Stimulated activated CD8-positive, alpha-beta memory T cell treated with anti-CD3 and anti-CD28 coated beads, Interleukin-4, amount 100 ng/mL, for 1 hour (primary cell): ENCODE results near the gene SUV39H2.
"Not testable (repeated sequence)": the region's sequence is repeated elsewhere in the genome, so short reads cannot be mapped to it uniquely, and the experiment has no call there.

Experiments
- DNase-seq, 2 donors: peaks; one replicate each; pipeline ENCODE4 v3.0.0-alpha.2; 2020; ENCODE audit warnings: low read depth in 2 of 2, low spot score in 1 of 2

The SUV39H2 gene, protein sequence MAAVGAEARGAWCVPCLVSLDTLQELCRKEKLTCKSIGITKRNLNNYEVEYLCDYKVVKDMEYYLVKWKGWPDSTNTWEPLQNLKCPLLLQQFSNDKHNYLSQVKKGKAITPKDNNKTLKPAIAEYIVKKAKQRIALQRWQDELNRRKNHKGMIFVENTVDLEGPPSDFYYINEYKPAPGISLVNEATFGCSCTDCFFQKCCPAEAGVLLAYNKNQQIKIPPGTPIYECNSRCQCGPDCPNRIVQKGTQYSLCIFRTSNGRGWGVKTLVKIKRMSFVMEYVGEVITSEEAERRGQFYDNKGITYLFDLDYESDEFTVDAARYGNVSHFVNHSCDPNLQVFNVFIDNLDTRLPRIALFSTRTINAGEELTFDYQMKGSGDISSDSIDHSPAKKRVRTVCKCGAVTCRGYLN

DNA sequence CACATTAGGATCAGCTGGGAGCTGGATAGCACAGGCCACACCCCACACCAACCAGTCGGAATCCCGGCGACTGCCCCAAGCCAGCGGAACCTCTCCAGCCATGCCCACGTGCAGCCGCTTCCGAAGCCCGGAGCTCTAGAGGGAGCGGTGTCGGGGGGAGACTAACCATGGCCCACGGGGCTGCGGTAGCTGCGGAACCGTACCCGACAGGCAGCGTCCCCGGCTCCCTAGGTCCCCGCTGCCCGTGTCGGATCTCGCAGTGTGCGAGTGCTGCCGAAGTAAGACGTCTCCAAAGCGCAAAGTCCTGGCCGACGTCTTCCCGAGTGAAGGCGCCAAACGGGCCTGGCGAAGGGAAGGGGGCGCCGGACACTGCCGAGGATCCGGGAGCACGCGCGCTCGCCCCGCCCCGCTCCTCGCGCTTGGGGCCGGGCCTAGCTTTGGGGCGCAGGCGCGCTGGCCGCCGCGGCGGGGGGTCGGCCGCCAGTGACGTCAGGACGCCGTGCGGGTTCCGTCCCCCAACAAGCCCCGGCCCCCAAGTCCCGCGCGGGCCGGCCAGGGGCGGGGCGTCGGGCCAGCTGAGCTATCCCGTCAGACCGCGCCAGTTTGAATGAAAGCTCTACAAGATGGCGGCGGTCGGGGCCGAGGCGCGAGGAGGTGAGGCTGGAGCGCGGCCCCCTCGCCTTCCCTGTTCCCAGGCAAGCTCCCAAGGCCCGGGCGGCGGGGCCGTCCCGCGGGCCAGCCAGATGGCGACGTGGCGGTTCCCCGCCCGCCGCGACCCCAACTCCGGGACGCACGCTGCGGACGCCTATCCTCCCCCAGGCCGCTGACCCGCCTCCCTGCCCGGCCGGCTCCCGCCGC, at the start of gene SUV39H2:
Gene SUV39H2, plus strand, starts transcription at position 601 of the 858 bp plus-strand sequence. Its CDS starts 23 bp downstream, at position 624.
- peak; percentile 68 to 81 for DNase-seq

DNA sequence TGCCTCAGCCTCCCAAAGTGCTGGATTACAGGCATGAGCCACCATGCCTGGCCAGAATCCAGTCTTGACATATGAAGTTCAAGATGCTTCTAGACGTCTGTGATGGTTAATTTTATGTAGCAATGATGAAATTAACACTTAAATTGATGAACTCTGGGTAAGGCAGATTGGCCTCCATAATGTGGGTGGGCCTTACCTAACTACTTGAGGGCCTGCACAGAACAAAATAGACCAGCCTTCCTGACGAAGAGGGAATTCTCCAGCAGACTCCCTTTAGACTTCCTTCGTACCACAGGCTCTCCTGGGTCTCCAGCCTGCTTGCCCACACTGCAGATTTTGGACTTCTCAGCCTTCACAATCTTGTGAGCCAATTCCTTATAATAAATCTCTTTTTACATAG, 45.6 kb upstream of the SUV39H2 start:
- no peak for DNase-seq

DNA sequence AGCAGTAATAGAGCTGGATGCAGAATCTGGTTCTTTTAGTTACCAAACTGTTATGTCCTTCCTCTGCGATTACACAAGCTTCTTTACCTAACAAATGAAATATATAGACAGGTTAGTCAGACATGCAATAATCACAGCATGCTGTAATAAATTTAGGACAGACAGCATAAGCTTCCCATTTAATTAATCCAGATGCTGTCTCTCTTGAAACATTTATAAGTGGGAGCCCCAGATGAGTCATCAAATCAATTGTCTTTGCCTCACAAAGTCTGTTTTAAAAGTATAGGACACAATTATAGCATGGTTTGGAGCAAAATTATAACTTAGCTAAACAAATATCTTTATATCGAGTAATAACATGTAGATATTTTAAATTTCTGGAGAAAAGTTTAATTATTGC, 42.5 kb upstream of the SUV39H2 start:
- DNase-seq = no peak

DNA sequence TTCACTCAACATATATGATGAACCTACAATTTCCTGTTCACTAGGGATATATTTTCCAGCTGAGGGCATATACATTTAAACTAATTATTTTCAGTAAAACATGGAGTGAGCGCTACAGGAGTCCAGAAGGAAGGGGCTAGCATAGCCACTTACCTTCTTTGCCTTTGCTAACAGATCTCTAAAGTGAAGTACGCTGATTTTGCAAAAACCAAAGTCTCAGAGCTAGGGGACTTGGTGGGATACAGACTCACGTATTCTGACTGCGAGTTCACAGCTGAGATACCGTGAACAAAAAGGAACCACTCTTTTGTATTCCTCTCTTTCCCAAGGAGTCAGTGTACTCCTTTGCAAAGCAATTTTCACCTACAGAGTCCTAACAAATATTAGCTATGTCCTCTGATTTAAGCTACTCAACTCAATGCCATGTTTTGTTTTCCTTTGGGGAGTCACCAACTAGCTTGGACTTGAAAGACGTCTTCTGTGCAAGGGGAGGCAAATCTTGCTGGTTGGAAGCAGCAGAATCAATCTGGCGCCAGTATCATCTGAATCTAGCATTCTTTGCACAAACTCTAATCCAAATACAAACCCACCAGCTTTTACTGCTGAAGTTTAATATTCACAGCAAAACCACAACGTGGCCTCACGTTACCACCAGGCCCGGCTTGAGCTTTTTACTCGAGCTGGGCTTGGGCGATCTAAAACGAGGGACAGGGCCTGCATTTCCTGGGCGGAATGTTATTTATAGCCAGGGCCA, 41.5 kb upstream of the SUV39H2 start:
- no peak for DNase-seq

DNA sequence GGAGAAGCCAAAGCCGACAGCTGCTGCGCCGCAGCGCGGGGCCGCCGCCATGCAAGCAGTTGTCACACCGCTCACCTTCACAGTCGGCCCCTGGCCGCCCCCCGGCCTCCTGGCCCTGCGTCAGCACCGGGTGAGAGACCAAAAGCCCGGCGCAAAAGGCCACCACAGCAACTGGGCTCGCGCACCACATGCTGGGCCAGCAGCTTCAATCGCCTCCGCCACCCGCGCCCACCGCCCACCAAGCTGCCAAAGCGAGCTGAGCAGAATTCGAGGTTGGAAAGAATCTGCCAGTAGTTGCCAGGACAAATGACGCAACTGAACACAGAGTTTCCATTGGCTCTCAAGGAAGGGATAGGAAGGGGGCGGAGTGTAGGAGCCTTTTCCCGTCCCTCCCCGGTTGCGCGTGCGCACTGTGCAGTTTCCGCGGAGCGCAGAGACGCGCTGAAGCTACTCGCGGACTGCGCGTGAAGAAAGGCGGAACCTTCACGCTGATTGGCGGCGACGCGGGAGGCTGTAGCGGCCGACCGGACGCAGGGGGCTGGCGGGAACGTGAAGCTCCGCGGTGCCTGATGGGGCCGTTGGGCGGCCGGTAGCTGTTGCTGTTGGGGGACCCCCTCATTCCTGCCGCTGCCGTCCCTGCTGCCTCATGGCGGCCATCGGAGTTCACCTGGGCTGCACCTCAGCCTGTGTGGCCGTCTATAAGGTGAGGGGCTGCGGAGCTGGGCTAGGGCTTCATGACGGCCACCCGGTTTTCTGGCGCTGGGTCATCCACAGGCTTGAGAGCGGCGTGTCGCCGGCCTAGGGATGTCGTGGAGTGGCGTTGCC, 40.7 kb upstream of the SUV39H2 start, which contains the start of the genes CDNF, HSPA14 and MSANTD7:
Gene CDNF, minus strand, starts transcription at position 281 of the 825 bp plus-strand sequence. Its CDS starts 91 bp downstream, at position 190.
Gene HSPA14, plus strand, starts transcription at position 550 of the 825 bp plus-strand sequence. Its CDS starts 97 bp downstream, at position 647.
Gene MSANTD7, plus strand, starts transcription at position 550 of the 825 bp plus-strand sequence. CDS start 3,979 bp downstream, outside the sequence.
- DNase-seq = peak; percentile 99

DNA sequence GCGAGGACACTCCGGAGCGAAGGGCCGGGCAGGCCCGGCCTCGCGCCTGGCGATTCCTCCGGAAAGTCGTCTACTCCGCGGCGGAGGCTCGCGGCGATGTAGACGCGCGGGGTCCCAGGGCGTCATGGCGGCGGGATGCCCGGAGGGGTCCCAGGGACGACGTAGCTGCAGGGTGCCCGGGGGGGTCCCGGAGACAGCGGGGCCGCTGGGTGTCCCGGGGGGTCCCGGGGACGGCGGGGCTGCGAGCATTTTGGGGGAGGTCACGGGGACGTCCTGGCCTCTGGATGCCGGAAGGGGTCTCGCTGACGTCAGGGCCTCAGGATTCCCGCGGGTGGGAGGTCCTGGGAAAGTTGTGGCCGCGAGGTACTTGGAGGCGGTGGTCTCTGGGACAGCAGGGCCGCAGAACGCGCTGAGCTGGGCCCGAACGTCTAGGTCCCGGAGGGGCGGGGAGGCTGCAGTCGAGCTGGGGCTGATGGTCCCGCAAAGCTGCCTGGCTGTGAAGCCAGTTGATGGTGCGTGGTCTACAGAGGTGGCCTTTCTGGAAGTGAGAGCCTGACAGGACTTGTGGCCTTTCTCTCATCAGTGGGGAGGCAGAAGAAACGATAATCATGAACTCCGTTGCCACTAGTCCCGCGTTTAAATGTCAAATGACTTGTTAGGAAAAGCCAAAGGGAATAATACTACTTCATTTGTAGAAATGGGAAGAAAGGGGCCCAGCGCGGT, 39.9 kb upstream of the SUV39H2 start:
- peak in 1 of 2 donors; percentile 1 for DNase-seq

DNA sequence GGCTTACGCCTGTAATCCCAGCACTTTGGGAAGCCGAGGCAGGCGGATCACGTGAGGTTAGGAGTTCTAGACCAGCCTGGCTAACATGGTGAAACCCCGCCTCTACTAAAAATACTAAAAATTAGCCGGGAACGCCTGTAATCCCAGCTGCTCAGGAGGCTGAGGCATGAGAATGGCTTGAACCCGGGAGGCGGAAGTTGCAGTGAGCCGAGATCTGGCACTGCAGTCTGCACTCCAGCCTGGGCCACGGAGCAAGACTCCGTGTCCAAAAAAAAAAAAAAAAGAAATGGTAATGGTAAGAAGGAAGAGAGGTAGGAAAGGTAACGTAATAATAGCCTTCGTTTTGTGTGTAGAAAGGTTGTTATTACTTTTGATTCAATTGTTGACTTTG, 39.4 kb upstream of the SUV39H2 start:
- DNase-seq = no peak

DNA sequence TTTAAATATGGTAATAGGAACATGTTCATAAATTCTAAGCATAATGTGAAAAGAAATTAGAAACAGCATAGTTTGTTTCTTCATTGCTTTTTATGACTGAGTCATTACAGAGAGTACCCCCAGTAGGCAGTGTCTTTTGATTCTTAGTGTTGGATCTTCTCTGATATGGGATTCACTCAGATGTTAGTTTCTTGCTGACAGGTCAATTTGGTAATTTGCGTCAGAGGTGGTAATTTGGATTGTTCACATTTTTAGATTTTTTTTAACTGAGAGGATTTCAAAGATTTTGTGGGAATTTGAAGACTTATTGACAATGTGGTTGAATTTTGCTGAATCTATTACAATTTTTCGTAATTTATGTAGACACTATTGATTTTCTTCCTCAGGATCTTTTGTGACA, 38.5 kb upstream of the SUV39H2 start:
- DNase-seq = no peak

DNA sequence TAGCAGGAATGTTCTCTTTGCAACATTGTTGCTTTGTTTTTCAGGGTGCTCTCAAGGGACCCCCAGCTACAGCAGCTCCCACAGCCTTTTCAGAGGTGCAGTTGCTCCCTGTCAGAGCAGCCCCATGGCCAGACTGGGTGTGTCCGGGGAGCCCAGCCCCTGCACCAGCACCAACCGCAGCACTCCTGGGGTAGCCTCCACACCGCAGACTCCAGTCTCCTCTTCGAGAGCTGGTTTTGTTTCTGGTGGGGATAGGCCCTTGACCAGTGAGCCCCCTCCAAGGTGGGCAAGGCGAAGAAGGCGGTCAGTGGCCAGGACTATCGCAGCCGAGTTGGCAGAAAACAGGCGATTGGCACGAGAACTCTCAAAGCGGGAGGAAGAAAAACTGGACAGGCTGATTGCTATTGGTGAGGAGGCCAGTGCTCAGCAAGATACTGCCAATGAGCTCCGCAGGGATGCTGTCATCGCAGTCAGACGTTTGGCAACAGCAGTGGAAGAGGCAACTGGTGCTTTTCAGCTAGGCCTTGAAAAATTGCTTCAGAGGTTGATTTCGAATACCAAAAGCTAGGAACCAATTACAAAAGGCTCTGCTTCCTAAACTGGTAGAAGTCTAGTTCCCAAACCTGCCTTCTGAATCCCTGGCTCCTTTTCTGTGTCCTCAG, 35.2 kb upstream of the SUV39H2 start:
- no peak for DNase-seq

DNA sequence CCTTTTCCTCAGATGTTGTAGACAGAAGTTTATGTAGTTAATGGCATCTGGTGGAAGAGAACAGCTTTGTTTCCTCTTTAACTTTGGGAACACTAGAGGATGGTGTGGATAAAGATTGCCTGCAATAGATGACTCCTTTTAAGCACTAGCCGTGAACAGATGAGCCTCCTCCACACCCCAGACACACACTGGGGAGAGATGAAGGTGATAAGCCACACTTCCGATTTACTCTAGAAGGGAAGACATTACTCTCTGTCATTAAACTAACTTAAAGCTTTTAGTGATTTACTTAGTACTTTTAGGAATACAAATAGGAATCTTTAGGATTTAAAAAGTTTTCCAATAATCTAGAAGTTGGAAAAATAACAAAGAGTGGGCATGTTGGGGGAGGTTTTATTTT, 33.7 kb upstream of the SUV39H2 start:
- no peak for DNase-seq

DNA sequence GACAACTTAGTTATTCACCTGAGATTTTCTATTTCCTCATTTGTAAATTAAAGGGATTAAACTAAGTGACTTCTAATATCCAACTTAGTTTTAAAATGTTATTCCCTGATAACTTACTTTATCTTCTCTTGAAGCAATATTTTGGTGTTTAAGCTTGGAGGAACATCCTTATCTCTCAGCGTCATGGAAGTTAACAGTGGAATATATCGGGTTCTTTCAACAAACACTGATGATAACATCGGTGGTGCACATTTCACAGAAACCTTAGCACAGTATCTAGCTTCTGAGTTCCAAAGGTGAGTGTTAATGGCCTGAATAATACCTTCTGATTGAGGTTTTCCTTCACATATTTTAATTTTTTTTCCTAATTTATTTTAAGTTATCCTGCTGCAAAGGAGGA, 26.4 kb upstream of the SUV39H2 start:
- no peak for DNase-seq

DNA sequence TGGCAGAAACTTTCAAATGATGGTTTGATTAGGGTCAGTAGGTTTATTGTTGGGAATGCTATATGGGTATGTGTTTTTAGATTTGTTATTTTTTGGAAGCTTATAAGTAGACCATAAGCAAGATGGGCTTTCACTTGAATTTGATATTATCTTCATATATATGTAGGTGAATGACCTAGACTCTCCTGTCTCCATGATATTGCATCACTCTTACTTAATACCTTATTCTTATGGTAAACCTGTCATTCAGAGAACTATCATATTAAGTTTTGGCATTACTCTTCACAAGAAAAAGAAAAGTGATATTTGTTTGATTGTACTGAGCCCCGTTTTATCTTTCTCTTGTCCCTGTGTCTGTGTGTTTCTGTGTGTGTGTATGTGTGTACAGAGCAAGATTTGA, 23.2 kb upstream of the SUV39H2 start:
- DNase-seq = no peak

DNA sequence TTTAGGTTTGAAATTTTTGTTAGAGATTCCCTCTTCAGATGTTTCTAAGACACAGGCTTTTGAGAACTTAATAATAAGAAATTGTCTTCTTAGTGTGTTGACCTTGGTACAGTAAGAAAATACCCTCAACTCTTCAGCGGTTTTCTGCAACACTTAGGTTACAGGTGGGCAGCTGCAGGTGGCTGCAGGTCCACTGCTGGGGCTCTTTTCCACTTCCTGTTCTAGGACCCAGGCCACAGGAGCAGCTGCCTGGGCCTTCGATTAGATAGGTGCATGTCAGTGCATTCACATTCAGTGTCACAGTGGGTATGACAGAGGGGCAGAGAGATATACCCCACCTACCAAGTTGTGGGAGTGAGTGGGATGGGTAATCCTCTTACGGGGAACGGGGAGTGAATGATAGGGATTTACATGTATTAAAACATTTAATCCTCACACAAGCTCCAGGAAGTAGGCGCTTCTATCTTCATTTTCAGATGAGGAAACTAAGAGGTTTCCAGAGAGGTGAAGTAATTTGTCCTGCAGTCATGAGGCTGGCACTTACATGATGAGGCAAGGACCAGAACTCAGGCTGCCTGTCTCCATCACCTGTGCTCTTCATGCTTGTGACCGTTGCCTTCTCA, 20.2 kb upstream of the SUV39H2 start:
- no peak for DNase-seq

DNA sequence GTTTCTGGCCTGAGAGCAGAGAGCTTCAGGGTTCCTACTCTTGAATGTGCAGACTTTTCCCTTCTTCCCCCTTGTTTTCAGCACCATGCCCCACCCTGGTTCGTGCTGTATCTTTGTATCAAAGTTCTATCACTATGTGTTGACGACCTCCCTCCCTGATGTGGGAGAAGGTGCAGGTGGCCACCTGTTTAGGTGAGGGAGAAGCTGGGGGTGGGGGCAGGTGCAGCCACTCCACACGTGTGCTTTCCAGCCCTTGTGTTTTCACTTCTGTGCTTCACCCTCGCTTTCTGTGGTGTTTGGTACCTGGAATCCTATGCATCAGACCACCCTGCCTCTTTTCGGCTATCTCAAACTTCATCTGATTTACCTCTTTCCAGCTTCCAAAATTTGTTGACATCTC, 19.6 kb upstream of the SUV39H2 start:
- DNase-seq = no peak

DNA sequence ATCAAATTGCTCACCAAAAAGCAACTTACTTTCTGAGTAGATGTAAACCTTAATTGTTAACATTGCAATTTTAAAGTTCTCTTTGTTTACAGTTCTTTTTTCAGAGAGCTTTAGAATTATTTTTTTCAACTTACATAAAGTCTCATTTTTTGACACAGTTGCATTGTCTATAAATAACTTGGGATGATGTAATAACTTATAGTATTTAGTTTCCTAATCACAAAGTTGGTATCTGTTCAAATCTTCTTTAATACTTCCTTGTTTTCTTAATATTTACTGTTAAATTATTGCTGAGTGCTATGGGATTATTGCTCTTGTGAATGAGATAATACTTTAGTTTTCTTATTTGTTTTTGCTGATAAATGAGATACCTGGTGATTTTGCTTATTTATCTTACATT, 18.9 kb upstream of the SUV39H2 start:
- DNase-seq = no peak

DNA sequence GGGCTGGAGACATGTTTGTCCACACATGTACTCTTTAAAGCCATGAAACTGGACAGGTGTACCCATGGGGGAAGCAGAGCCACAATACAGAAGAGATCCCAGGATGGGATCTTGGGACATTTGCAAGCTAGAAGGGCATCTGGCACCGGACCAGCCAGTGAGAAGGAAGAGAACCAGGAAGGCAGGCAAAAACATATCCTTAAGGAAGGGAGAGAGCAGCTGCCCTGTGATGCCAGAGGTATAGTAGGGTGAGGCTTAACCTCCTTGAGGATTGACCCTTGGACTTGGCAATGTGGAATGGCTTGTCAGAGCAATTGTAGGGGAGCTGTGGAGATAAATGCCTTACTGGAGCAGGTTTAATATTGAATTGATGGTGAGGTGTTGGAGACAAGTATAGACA, 17.9 kb upstream of the SUV39H2 start:
- no peak for DNase-seq

DNA sequence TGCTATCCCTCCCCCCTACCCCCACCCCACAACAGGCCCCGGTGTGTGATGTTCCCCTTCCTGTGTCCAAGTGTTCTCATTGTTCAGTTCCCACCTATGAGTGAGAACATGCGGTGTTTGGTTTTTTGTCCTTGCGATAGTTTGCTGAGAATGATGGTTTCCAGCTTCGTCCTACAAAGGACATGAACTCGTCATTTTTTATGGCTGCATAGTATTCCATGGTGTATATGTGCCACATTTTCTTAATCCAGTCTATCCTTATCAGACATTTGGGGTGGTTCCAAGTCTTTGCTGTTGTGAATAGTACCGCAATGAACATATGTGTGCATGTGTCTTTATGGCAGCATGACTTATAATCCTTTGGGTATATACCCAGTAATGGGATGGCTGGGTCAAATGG, 14.2 kb upstream of the SUV39H2 start:
- not testable (repeated sequence) for DNase-seq

DNA sequence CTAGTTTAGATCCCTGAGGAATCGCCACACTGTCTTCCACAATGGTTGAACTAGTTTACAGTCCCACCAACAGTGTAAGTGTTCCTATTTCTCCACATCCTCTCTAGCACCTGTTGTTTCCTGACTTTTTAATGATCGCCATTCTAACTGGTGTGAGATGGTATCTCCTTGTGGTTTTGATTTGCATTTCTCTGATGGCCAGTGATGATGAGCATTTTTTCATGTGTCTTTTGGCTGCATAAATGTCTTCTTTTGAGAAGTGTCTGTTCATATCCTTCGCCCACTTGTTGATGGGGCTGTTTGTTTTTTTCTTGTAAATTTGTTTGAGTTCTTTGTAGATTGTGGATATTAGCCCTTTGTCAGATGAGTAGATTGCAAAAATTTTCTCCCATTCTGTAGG, 13.8 kb upstream of the SUV39H2 start:
- not testable (repeated sequence) for DNase-seq
